Measurements from ENCODE around the gene SPG7. TPM values are rescaled to one million over a fixed set of nuclear protein-coding genes. Genes with fewer than 3 reads are reported as not detected.
A peak's percentile ranks its signal among the peaks of the same experiment; 100 is the strongest.

Gene SPG7
- total and polyA plus RNA-seq, 9 of the 15 experiments (the other 6 are each of a cell fraction or from before 2014, with no cell fraction given), result 5.8 to 89.1 (median 49.4) TPM

DNA sequence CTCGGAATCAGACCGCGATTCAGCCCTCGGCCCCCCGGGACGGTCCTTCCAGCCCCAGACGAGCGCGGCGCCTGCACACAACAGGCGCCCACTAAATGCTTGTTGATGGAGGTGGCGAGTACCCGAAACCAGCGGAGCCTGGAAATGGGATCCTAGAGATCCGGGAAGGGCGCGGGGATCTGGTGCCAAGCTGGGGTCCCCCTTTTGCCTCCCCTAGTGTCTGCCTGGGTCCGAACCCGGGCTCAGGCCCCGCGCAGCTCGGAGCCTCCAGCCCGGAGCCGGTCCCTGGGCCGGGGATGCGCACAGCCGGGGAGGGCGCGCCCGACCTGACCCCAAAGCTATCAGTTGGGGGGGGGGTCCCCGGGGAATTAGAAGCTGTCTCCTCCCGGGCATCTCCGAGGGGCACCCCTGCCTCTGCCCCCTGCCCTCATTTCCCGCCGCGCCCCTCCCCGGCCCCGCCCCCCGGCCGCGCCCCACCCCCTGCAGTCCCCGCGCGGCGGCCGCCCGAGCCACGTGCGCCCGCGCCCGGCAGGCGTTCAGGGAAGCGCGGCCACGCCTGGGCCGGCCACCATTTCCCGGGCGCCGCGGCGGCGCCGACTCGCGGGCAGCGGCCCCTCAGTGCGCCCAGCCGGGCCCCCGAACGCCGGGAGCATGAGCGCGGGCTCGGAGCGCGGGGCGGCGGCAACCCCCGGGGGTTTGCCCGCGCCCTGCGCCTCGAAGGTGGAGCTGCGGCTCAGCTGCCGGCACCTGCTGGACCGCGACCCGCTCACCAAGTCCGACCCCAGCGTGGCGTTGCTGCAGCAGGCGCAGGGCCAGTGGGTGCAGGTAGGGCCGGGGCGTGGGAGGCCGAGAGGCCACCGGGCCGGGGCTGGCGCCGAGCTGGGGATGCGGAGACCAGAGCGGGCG, 67.3 kb downstream of the SPG7 start, which contains the start of gene CPNE7:
Gene CPNE7 (plus strand): TSS at position 512 of the 906 bp plus-strand sequence. CDS start 140 bp downstream, at position 652.
- peak within 1 kb of the TSS; percentile 78 for H3K27ac ChIP-seq (ENCODE audit: extremely low read depth, low read depth, low read length)
- under 1% methylated on average over 64 of the region's 103 CpGs for WGBS (ENCODE audit: insufficient coverage, low coverage, missing lambda C conversion rate)
- peaks cover 4% of the 10 kb centered on the region for H3K9me1 ChIP-seq (ENCODE audit: control insufficient read depth, insufficient read depth, low read length)
- H3K4me3 ChIP-seq, result peak within 1 kb of the TSS; percentile 57
- ChIA-PET POLR2A (interaction anchor here (0.5 to 1.7 kb wide), 3 partner anchors 9 to 766 kb away, joined by 3 to 15 read pairs (median 3); no protein-coding TSS in a partner anchor), CTCF (ENCODE audit: low intra/inter-chr PET ratio) (interaction anchor here (1.4 to 1.6 kb wide), 2 partner anchors 66 to 92 kb away, joined by 4 to 8 read pairs; no protein-coding TSS in a partner anchor)
- no peaks in the 10 kb centered on the region for H3K27me3 ChIP-seq (ENCODE audit: control insufficient read depth in 2 of 2, insufficient read depth in 2 of 2, low read length in 2 of 2)
- no peaks in the 10 kb centered on the region for H4K20me1 ChIP-seq (replicated peaks; ENCODE audit: control insufficient read depth, insufficient read depth, low read length)
- H2AFZ ChIP-seq (ENCODE audit: low read depth, low read length), result peak within 1 kb of the TSS; percentile 86
- no TSS peak for BruUV-seq (replicated peaks)
- peak; percentile 61 for ATAC-seq
- peak within 1 kb of the TSS; percentile 78 for H3K4me2 ChIP-seq (ENCODE audit: insufficient read depth, low read length)
- FAIRE-seq, result no peak
- in situ Hi-C loops (cut with MboI), result no loop called here
- peak; percentile 58 to 83 (median 80) for DNase-seq (ENCODE audit: extremely low read depth in 1 of 4, low spot score in 3 of 4)
- intact Hi-C loops (cut with micrococcal nuclease), result loop anchor here (2.0 to 10.0 kb wide), 2 partner anchors 69 to 91 kb away; no protein-coding TSS in a partner anchor
- peaks cover 7% of the 10 kb centered on the region for H3K9me3 ChIP-seq (replicated peaks; ENCODE audit: control insufficient read depth, insufficient read depth, low read depth, low read length)
- peak within 1 kb of the TSS; percentile 71 to 98 for H3K9ac ChIP-seq (ENCODE audit: insufficient read depth in 1 of 2, low read depth in 2 of 2, low read length in 2 of 2)
- H3K4me1 ChIP-seq (replicated peaks in 1 of 2; ENCODE audit: control insufficient read depth in 2 of 2, insufficient read depth in 2 of 2, low read length in 2 of 2), result peaks cover 5 to 57% of the 10 kb centered on the region in 2 experiments
- peaks cover 32% of the 10 kb centered on the region for H3K36me3 ChIP-seq (ENCODE audit: control insufficient read depth, insufficient read depth, low read length)
- peaks cover 29% of the 10 kb centered on the region for H3K79me2 ChIP-seq (ENCODE audit: control insufficient read depth, insufficient read depth, low read length)
- TF ChIP-seq ZNF583 (CRISPR knock-in tag; IDR thresholded peaks at IDR 0.05) (no peak), HDAC6 (IDR thresholded peaks at IDR 0.05; ENCODE audit: low read depth, low read length) (no peak), POLR3A (IDR thresholded peaks at IDR 0.05; ENCODE audit: borderline replicate concordance, extremely low read depth, insufficient read depth, insufficient read length) (no peak), SP2 (IDR thresholded peaks at IDR 0.05; ENCODE audit: extremely low read depth, low read depth, low read length, poor library complexity, severe bottlenecking) (no peak), SMAD1 (IDR thresholded peaks at IDR 0.05; ENCODE audit: low read depth, low read length, partially characterized antibody) (no peak), CREB1 (IDR thresholded peaks at IDR 0.05) (no peak), CREB1 (CRISPR knock-in tag; IDR thresholded peaks at IDR 0.05) (no peak), SIN3A (IDR thresholded peaks at IDR 0.05; ENCODE audit: borderline replicate concordance in 2 of 2, control insufficient read depth in 1 of 2, low read depth in 2 of 2, low read length in 2 of 2) (peak; percentile 56 to 86; a peak in 1 of 4 replicates), SIN3B (IDR thresholded peaks at IDR 0.05; ENCODE audit: low read depth) (peak; percentile 36; the same call in 1 of the 2 replicates), EP300 (IDR thresholded peaks at IDR 0.05; ENCODE audit: low read length) (no peak), ZNF311 (CRISPR knock-in tag; IDR thresholded peaks at IDR 0.05) (no peak), ZNF133 (CRISPR knock-in tag; IDR thresholded peaks at IDR 0.05) (no peak), TAF15 (IDR thresholded peaks at IDR 0.05; ENCODE audit: low read depth, low read length) (no peak), NFIX (CRISPR knock-in tag; IDR thresholded peaks at IDR 0.05; ENCODE audit: low read depth) (no peak), KLF16 (IDR thresholded peaks at IDR 0.05) (no peak)
- TF ChIP-seq, protein P1, sequence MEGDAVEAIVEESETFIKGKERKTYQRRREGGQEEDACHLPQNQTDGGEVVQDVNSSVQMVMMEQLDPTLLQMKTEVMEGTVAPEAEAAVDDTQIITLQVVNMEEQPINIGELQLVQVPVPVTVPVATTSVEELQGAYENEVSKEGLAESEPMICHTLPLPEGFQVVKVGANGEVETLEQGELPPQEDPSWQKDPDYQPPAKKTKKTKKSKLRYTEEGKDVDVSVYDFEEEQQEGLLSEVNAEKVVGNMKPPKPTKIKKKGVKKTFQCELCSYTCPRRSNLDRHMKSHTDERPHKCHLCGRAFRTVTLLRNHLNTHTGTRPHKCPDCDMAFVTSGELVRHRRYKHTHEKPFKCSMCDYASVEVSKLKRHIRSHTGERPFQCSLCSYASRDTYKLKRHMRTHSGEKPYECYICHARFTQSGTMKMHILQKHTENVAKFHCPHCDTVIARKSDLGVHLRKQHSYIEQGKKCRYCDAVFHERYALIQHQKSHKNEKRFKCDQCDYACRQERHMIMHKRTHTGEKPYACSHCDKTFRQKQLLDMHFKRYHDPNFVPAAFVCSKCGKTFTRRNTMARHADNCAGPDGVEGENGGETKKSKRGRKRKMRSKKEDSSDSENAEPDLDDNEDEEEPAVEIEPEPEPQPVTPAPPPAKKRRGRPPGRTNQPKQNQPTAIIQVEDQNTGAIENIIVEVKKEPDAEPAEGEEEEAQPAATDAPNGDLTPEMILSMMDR (IDR thresholded peaks at IDR 0.05 in 2 of 3, conservative IDR thresholded peaks at IDR 0.05 in 1 of 3; ENCODE audit: insufficient read depth in 2 of 3, low read depth in 1 of 3, low read length in 3 of 3), result no peak
- TF ChIP-seq, protein P2, sequence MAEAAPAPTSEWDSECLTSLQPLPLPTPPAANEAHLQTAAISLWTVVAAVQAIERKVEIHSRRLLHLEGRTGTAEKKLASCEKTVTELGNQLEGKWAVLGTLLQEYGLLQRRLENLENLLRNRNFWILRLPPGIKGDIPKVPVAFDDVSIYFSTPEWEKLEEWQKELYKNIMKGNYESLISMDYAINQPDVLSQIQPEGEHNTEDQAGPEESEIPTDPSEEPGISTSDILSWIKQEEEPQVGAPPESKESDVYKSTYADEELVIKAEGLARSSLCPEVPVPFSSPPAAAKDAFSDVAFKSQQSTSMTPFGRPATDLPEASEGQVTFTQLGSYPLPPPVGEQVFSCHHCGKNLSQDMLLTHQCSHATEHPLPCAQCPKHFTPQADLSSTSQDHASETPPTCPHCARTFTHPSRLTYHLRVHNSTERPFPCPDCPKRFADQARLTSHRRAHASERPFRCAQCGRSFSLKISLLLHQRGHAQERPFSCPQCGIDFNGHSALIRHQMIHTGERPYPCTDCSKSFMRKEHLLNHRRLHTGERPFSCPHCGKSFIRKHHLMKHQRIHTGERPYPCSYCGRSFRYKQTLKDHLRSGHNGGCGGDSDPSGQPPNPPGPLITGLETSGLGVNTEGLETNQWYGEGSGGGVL (CRISPR knock-in tag; IDR thresholded peaks at IDR 0.05), result no peak
- TF ChIP-seq, protein P3, sequence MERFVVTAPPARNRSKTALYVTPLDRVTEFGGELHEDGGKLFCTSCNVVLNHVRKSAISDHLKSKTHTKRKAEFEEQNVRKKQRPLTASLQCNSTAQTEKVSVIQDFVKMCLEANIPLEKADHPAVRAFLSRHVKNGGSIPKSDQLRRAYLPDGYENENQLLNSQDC (CRISPR knock-in tag; IDR thresholded peaks at IDR 0.05), result no peak
